OCI-LY1 (cell line): ENCODE results near the gene ADARB2.
"Not testable (repeated sequence)": the region's sequence is repeated elsewhere in the genome, so short reads cannot be mapped to it uniquely, and the experiment has no call there.

Experiments
- EZH2 ChIP-seq: fragments of 200-600 bp; sonication (generic), shearing (Covaris generic); IDR thresholded peaks from 2 replicates; pipeline ENCODE4 v1.8.0; 2017; ENCODE audit warnings: borderline replicate concordance, mixed run types, mild to moderate bottlenecking, antibody characterized with exemption, low read length, moderate library complexity, mixed read lengths
- TF ChIP-seq, protein P1 (sequence below): fragments of 200-600 bp; sonication (generic), shearing (Covaris generic); IDR thresholded peaks from 2 replicates; pipeline ENCODE4 v1.5.1; 2017; ENCODE audit warnings: mild to moderate bottlenecking, antibody characterized with exemption, low read length, moderate library complexity, mixed read lengths

DNA sequence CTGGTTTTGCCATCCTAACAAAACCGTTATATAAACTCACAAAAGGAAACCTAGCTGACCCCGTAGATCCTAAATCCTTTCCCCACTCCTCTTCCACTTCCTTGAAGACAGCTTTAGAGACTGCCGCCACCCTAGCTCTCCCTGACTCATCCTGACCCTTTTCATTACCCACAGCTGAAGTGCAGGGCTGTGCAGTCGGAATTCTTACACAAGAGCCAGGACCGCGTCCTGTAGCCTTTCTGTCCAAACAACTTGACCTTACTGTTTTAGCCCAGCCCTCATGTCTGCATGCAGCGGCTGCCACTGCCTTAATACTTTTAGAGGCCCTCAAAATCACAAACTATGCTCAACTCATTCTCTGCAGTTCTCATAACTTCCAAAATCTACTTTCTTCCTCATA lies 385.0 kb downstream of the ADARB2 start:
- TF ChIP-seq, protein P1, sequence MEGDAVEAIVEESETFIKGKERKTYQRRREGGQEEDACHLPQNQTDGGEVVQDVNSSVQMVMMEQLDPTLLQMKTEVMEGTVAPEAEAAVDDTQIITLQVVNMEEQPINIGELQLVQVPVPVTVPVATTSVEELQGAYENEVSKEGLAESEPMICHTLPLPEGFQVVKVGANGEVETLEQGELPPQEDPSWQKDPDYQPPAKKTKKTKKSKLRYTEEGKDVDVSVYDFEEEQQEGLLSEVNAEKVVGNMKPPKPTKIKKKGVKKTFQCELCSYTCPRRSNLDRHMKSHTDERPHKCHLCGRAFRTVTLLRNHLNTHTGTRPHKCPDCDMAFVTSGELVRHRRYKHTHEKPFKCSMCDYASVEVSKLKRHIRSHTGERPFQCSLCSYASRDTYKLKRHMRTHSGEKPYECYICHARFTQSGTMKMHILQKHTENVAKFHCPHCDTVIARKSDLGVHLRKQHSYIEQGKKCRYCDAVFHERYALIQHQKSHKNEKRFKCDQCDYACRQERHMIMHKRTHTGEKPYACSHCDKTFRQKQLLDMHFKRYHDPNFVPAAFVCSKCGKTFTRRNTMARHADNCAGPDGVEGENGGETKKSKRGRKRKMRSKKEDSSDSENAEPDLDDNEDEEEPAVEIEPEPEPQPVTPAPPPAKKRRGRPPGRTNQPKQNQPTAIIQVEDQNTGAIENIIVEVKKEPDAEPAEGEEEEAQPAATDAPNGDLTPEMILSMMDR: not testable (repeated sequence)
- TF ChIP-seq EZH2: not testable (repeated sequence)
